ENCODE results near the gene LCE1D. TPM values are rescaled to one million over a fixed set of nuclear protein-coding genes. Genes with fewer than 3 reads are reported as not detected.

The LCE1D gene
- total RNA-seq, 1 experiment from 2014 or later = not detected

DNA sequence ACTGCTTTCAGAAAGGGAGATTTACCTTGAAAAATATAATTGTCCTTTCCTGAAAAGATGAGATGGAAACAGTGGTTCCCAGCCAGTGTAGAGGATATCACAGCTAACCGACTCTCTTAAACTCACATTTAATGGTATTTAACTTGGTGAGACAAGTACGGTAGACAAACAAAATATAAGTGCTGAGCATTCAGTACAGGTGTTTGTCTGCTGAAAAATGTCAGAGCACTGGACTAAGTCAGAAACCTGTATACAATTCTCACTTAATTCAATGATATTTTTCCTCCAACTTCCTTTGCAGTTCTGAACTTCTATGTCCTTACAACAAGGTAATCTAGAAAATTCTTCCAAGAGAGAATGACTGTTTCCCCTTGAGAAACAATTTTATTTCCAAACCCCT is 15.2 kb downstream of the LCE1D start, which contains the start of gene LCE1B (continued):
- TF ChIP-seq, protein P1, sequence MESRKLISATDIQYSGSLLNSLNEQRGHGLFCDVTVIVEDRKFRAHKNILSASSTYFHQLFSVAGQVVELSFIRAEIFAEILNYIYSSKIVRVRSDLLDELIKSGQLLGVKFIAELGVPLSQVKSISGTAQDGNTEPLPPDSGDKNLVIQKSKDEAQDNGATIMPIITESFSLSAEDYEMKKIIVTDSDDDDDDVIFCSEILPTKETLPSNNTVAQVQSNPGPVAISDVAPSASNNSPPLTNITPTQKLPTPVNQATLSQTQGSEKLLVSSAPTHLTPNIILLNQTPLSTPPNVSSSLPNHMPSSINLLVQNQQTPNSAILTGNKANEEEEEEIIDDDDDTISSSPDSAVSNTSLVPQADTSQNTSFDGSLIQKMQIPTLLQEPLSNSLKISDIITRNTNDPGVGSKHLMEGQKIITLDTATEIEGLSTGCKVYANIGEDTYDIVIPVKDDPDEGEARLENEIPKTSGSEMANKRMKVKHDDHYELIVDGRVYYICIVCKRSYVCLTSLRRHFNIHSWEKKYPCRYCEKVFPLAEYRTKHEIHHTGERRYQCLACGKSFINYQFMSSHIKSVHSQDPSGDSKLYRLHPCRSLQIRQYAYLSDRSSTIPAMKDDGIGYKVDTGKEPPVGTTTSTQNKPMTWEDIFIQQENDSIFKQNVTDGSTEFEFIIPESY (IDR thresholded peaks at IDR 0.05; ENCODE audit: extremely low read depth, insufficient replicate concordance, low read length) = no peak
- TF ChIP-seq SP1 (IDR thresholded peaks at IDR 0.05; ENCODE audit: low read depth) = no peak

DNA sequence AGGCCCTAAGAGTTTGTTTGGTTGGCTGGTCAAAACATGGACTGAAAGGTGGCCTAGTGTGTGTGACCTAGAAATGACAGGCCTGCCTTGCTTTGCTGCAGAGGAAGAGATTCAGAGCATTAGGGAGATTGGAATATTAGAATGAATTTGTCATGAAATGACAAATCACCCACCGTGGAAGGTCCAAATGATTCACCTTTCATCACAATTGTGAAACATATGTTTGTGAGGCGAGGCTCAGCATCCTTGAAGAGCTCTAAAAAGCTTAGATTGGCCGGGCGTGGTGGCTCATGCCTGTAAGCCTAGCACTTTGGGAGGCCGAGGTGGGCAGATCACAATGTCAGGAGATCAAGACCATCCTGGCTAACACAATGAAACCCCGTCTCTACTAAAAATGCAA is 20.8 kb downstream of the LCE1D start:
- CTCF ChIA-PET = no interaction called here
- DNase-seq (ENCODE audit: low read depth, low spot score) = no peak
- POLR2A ChIA-PET = no interaction called here
- TF ChIP-seq ELF1 (IDR thresholded peaks at IDR 0.05; ENCODE audit: borderline replicate concordance, low read depth) (no peak), POLR2A (IDR thresholded peaks at IDR 0.05; ENCODE audit: borderline replicate concordance, extremely low read depth, insufficient read depth, insufficient read length) (no peak), TCF7L2 (IDR thresholded peaks at IDR 0.05; ENCODE audit: borderline replicate concordance, extremely low read depth, insufficient read depth, insufficient read length) (no peak), POLR2AphosphoS5 (IDR thresholded peaks at IDR 0.05; ENCODE audit: low read depth, low read length) (no peak), EZH2 (IDR thresholded peaks at IDR 0.05) (no peak), CEBPB (IDR thresholded peaks at IDR 0.05; ENCODE audit: low read depth) (no peak), FOSL1 (IDR thresholded peaks at IDR 0.05; ENCODE audit: low read depth) (no peak), EZH2phosphoT487 (IDR thresholded peaks at IDR 0.05; ENCODE audit: borderline replicate concordance) (no peak), JUND (IDR thresholded peaks at IDR 0.05) (no peak), CBX3 (IDR thresholded peaks at IDR 0.05; ENCODE audit: low read depth) (no peak), ZFX (IDR thresholded peaks at IDR 0.05) (no peak), SIN3A (IDR thresholded peaks at IDR 0.05; ENCODE audit: low read depth) (no peak)
- TF ChIP-seq, protein P2, sequence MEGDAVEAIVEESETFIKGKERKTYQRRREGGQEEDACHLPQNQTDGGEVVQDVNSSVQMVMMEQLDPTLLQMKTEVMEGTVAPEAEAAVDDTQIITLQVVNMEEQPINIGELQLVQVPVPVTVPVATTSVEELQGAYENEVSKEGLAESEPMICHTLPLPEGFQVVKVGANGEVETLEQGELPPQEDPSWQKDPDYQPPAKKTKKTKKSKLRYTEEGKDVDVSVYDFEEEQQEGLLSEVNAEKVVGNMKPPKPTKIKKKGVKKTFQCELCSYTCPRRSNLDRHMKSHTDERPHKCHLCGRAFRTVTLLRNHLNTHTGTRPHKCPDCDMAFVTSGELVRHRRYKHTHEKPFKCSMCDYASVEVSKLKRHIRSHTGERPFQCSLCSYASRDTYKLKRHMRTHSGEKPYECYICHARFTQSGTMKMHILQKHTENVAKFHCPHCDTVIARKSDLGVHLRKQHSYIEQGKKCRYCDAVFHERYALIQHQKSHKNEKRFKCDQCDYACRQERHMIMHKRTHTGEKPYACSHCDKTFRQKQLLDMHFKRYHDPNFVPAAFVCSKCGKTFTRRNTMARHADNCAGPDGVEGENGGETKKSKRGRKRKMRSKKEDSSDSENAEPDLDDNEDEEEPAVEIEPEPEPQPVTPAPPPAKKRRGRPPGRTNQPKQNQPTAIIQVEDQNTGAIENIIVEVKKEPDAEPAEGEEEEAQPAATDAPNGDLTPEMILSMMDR (IDR thresholded peaks at IDR 0.05 in 2 of 3, conservative IDR thresholded peaks at IDR 0.05 in 1 of 3; ENCODE audit: borderline replicate concordance in 1 of 3, insufficient read depth in 1 of 3, low read depth in 2 of 3, low read length in 2 of 3) = no peak
- TF ChIP-seq, protein P3, sequence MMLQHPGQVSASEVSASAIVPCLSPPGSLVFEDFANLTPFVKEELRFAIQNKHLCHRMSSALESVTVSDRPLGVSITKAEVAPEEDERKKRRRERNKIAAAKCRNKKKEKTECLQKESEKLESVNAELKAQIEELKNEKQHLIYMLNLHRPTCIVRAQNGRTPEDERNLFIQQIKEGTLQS (IDR thresholded peaks at IDR 0.05) = no peak
- TF ChIP-seq, protein P1 (IDR thresholded peaks at IDR 0.05; ENCODE audit: extremely low read depth, insufficient replicate concordance, low read length) = no peak
- TF ChIP-seq, protein P4, sequence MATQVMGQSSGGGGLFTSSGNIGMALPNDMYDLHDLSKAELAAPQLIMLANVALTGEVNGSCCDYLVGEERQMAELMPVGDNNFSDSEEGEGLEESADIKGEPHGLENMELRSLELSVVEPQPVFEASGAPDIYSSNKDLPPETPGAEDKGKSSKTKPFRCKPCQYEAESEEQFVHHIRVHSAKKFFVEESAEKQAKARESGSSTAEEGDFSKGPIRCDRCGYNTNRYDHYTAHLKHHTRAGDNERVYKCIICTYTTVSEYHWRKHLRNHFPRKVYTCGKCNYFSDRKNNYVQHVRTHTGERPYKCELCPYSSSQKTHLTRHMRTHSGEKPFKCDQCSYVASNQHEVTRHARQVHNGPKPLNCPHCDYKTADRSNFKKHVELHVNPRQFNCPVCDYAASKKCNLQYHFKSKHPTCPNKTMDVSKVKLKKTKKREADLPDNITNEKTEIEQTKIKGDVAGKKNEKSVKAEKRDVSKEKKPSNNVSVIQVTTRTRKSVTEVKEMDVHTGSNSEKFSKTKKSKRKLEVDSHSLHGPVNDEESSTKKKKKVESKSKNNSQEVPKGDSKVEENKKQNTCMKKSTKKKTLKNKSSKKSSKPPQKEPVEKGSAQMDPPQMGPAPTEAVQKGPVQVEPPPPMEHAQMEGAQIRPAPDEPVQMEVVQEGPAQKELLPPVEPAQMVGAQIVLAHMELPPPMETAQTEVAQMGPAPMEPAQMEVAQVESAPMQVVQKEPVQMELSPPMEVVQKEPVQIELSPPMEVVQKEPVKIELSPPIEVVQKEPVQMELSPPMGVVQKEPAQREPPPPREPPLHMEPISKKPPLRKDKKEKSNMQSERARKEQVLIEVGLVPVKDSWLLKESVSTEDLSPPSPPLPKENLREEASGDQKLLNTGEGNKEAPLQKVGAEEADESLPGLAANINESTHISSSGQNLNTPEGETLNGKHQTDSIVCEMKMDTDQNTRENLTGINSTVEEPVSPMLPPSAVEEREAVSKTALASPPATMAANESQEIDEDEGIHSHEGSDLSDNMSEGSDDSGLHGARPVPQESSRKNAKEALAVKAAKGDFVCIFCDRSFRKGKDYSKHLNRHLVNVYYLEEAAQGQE (IDR thresholded peaks at IDR 0.05; ENCODE audit: low read depth) = no peak

More for the DNA sequence above, 20.8 kb downstream of the LCE1D start:
- Histone ChIP-seq H3K79me2 (ENCODE audit: insufficient read depth, low read length) (no peaks in the 10 kb centered on the region), H4K20me1 (ENCODE audit: insufficient read depth) (no peaks in the 10 kb centered on the region), H3K4me1 (ENCODE audit: control insufficient read depth in 1 of 2, insufficient read depth in 2 of 2, low read length in 2 of 2) (no peaks in the 10 kb centered on the region), H3K27ac (ENCODE audit: low read depth, low read length) (no peak overlapping the region), H3K27me3 (ENCODE audit: insufficient read depth, low read length) (peaks cover 20% of the 10 kb centered on the region), H3K36me3 (ENCODE audit: control insufficient read depth in 1 of 2, insufficient read depth in 2 of 2, low read length in 2 of 2) (no peaks in the 10 kb centered on the region), H3K9me2 (ENCODE audit: insufficient read depth) (no peaks in the 10 kb centered on the region), H3K9ac (ENCODE audit: low read length) (no peak overlapping the region), H2AFZ (ENCODE audit: low read depth, low read length, poor library complexity, severe bottlenecking) (no peak overlapping the region), H3K4me2 (ENCODE audit: low read length) (no peak overlapping the region), H3K9me3 (ENCODE audit: control insufficient read depth in 1 of 2, insufficient read depth in 1 of 2, low read depth in 1 of 2, low read length in 2 of 2) (no peaks in the 10 kb centered on the region), H3K4me3 (replicated peaks in 1 of 2; ENCODE audit: low read depth in 1 of 2, low read length in 2 of 2) (no peak overlapping the region)
- intact Hi-C loops (cut with micrococcal nuclease) = no loop called here
- no TSS peak for BruUV-seq (replicated peaks)
- RAD21 ChIA-PET (ENCODE audit: low non-redundant PET in 1 of 2, low total read pairs in 2 of 2, uncharacterized antibody in 2 of 2, unreplicated experiment in 2 of 2) = no interaction called here
- no peak for ATAC-seq

Data from HCT116 (cell line).